UCSD-AML1 (cell line): ENCODE data around the gene UGCG.

ENCODE experiments used
- DNase-seq: peaks from one replicate; lab custom pipeline; 2025; ENCODE audit not compliant: unreplicated experiment; lab: John Stamatoyannopoulos, UW

Gene UGCG

GRCh38 chr9:111979561-111979960 lies 82.9 kb downstream of the UGCG start:
- no peak for DNase-seq

GRCh38 chr9:111980398-111980797 lies 83.8 kb downstream of the UGCG start:
- DNase-seq: no peak

GRCh38 chr9:111983484-111983908 lies 86.9 kb downstream of the UGCG start:
- no peak for DNase-seq

GRCh38 chr9:111984086-111984802 lies 87.6 kb downstream of the UGCG start:
- DNase-seq: no peak
